GM18868 (cell line): ENCODE results near the gene PLA2G3.
A peak's percentile ranks its signal among the peaks of the same experiment; 100 is the strongest.
"Not testable (repeated sequence)": the region's sequence is repeated elsewhere in the genome, so short reads cannot be mapped to it uniquely, and the experiment has no call there.

Source experiments
- ATAC-seq: cut with Tn5 transposase; IDR thresholded peaks from one replicate; pipeline ENCODE4 v1.9.1; 2021; ENCODE audit warnings: mild to moderate bottlenecking, moderate library complexity; ENCODE audit not compliant: unreplicated experiment

The PLA2G3 gene

DNA sequence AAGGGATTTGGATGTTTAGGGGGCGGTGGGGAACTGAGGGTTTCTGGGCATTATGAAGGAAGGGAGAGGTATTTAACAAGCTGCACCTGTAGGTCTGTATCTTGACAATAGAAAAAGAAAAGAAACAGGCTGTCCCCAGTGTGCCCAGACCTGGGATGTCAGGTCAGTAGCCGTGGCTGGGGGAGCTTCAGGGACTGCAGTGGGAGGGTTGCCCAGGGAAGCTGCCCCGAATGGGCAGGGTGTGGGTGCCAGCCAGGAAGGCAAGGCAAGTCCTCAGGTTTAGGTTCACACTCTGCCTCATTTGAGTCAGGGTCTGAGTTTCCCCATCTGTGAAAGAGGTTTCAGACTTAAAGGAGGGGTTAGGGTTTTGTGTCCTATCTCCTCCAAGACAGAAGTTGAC, 16.0 kb downstream of the PLA2G3 start:
- no peak for ATAC-seq

DNA sequence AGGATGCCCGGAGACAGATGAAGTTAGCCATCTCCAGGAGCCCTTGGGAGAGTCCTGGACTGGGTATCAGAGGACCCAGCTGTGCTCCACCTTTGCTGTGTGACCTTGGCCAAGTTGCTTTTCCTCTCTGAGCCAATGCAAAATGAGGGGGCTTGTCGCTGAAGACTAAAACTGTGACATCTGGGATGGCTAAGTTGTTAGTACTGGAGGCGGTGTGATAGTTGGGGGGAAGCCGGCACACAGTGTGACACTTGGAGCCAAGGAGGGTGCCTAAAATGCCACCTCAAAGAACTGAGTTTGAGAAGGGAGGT, 17.1 kb downstream of the PLA2G3 start:
- no peak for ATAC-seq

- ATAC-seq, result no peak
Measured at GRCh38 chr22:31122532-31123291, 17.6 kb downstream of the PLA2G3 start, which contains the start of gene INPP5J. INPP5J (plus strand) TSS chr22:31122966; CDS start chr22:31123015, 49 bp downstream.

GRCh38 chr22:31122196-31122531, 18.1 kb downstream of the PLA2G3 start:
- no peak for ATAC-seq

- ATAC-seq, result no peak
Measured at GRCh38 chr22:31121403-31121802, 18.9 kb downstream of the PLA2G3 start.

- ATAC-seq, result no peak
Measured at GRCh38 chr22:31120642-31121041, 19.7 kb downstream of the PLA2G3 start.

DNA sequence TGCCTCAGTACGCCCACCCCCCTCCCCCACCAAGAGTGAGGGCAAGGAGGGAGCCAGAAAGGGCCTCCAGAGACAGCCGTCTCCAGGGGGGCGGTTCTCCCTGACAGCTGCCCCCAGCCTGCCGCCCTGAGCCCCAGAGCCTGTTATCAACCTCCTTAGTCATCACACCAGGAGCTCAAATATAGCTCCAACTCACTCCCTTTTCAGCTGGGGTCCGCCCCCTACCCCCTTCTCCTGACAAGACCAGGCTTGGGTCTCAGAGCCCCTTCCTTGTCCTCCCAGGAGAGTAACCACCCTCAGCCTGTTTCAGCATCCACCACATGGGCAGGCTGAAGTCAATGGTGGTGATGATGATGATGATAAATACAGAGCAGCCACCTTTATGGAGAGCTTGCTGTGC, 20.1 kb downstream of the PLA2G3 start:
- no peak for ATAC-seq

GRCh38 chr22:31119026-31119717, 21.1 kb downstream of the PLA2G3 start:
- ATAC-seq, result no peak

DNA sequence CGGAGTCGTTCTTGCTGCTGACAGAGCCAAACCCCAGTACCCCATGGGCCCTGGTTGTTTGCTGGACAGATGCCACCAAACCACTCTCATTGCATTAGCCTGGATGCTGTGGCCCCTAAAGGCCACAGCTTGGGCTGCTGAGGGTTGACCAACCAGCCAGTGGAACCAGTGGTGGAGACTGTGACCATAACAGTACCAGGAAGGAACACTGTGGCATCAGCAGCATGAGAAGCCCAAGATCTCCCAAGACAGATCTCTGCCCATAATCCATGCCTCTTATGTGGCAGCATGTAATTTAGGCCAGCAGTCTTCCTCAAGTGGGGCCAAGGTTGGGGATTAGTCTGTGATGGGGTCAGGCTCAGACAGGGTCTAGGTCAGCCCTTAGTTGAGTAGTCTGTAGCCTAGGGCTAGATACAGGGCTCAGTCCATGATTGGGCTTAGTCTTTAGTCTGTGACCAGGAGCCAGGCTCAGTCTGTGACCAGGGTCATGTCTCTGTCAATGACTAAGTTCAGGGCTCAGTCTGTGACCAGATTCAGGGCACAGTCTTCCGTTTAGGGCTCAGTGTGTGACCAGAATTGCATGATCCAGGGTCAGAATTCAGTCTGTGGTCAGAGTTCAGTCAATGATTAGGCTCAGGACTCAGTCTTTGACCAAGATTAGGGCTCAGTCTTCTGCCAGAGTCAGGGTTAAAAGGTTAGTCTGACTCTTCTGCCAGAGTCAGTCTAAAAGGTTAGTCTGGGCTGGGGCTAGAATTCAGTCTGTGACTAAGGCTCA, 22.1 kb downstream of the PLA2G3 start:
- ATAC-seq, result no peak

- ATAC-seq, result not testable (repeated sequence)
Measured at GRCh38 chr22:31112547-31113091, 27.7 kb downstream of the PLA2G3 start.

DNA sequence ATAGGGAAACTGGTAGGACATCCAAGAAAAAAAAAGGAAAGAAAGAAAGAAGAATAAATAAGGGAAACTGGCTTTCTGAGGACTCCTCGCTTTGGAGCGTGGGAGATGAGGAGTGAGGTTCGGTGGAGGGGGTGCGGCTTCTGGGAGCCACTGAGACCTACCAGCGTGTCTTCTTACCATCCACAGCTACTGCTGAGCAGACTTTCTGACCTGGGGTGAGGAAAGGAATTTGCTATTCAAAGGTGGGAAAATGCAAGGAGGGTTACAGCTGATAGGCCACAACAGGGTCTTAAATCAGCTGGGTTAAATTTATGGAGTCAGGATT, 32.5 kb downstream of the PLA2G3 start:
- no peak for ATAC-seq

DNA sequence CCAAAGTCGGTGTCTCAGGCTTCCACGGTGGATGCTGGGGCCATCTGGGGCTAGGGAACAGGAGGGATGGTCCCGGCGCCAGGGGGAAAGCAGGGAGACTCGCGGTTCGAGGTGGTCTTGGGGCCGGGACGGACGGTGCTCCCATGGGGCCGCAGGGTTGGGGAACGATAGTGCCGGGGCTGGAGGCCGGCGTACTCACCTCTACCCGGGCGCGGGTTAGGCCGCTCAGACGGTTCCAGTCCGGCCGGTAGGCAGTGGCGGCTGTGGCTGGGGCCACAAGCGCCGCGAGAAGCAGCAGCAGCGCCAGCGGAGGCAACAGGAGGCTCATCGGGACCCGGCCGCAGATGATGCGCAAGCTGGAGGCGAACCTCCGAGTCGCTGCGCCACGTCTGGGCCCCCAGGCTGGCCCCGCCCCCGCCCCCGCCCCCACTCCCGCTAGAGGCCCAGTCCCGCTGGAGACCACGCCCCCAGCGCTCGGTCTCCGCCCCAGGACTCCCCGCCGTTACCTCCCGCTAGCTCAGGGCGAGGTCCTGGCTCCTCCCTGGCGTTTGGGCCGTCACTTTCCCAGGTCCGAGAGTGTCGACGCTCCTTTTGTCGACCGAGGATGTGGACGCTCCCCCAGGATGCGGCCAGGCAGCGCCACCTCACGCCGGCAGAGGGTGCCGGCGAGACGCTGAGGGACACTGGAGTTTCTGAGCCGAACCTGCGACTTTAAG, 33.0 kb downstream of the PLA2G3 start, which contains the start of gene SELENOM:
Gene SELENOM, minus strand, starts transcription at position 391 of the 716 bp plus-strand sequence. Its CDS starts 63 bp downstream, at position 328.
- ATAC-seq, result peak; percentile 86

GRCh38 chr22:31106731-31107177, 33.6 kb downstream of the PLA2G3 start:
- ATAC-seq, result no peak

- ATAC-seq, result no peak
Measured at GRCh38 chr22:31106001-31106571, 34.2 kb downstream of the PLA2G3 start.

GRCh38 chr22:31105282-31105929, 34.9 kb downstream of the PLA2G3 start:
- no peak for ATAC-seq

GRCh38 chr22:31104869-31105268, 35.4 kb downstream of the PLA2G3 start:
- no peak for ATAC-seq

DNA sequence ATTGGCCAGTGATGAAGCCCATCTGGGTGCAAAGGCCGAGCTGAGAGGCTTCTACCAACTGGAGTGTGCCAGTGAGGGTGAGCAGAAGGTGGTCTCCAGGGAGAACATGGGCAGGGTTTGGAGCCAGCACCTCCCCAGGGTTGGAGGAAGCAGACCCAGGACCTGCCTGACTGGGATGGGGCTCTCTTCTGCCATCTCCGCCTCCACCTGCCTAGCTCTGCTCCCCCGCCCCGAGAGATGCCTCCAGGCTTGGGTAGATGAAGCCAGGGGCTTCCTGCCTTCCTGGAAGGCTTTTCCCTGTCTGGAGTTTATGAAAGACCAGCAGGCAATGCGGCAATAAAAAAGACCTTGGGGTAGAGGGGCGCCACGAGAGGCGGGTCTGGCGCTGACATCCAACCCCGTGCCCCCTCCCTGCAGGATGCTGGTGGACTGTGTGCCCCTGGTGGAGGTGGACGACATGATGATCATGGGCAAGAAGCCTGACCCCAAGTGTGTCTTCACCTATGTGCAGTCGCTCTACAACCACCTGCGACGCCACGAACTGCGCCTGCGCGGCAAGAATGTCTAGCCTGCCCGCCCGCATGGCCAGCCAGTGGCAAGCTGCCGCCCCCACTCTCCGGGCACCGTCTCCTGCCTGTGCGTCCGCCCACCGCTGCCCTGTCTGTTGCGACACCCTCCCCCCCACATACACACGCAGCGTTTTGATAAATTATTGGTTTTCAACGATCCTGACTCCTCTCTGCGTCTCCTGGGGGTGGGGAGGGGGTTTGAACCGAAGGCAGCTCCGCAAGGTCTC, 36.2 kb downstream of the PLA2G3 start:
- no peak for ATAC-seq

- no peak for ATAC-seq
Measured at GRCh38 chr22:31103111-31103510, 37.2 kb downstream of the PLA2G3 start.

DNA sequence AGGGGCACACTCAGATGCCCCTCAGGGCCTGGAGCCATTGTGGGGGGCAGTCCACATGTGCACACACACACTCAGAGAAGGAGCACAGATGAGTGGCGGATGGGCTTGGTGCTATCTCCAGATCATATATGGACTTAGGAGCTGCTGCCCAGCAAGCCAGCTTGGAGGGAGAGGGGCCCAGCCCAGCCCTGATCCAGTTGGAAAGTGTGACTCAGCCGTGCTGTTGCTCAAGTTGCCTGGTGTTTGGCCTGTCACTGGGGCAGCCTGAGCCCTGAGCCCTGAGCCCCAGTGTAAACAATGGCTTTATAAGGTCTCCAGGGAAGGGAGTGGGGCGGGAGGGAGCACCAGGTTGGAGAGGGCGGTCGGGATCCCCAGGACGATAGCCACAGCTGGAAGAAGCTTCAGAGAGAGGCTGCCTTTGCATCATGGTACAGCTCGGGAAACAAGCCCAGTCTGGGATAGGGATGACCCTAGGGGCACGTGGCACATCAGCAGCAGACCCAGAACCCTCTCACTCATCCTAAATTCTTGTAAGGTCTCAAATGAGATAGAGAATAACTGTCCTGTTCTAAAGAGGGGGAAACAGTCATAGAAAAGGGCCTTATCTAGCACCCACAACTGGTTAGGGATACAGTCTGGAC, 37.7 kb downstream of the PLA2G3 start:
- no peak for ATAC-seq
